ENCODE data around the gene PLEKHH2.

GRCh38 chr2:43708891-43709290 is 71.8 kb downstream of the PLEKHH2 start:
- TF ChIP-seq POLR2A (IDR thresholded peaks at IDR 0.05), result no peak
- no peak for TF ChIP-seq CTCF (IDR thresholded peaks at IDR 0.05)
- TF ChIP-seq POLR2AphosphoS5 (IDR thresholded peaks at IDR 0.05), result no peak

Data from gastroesophageal sphincter (tissue), 3 donors.